ENCODE measurements around the gene MSANTD1.

MSANTD1 gene

DNA sequence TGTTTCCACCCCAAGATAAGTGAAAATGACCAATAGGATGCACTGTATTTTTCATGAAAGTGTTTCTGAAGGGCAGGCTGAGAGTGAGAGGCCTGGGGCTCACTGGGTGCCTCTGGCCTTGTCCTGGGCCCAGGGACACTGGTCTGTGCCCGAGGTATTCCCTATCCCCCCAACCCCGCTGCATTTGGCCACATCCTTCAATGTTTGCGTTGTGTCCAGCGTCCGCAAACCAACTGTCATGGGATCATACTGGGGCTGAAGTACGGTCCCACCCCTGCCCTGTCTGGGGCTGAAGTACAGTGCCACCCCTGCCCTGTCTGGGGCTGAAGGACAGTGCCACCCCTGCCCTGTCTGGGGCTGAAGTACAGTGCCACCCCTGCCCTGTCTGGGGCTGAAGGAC is 22.0 kb upstream of the MSANTD1 start:
- H3K9me3 ChIP-seq (ENCODE audit: low read depth, low read length): no peaks in the 10 kb centered on the region
- no peak overlapping the region for H3K27ac ChIP-seq
- no peak overlapping the region for H3K4me3 ChIP-seq
- no peak overlapping the region for H3K9ac ChIP-seq (ENCODE audit: insufficient read length)
- H3K36me3 ChIP-seq (ENCODE audit: insufficient read depth, low read length): peaks cover 57% of the 10 kb centered on the region; the same call in 1 of the 2 replicates
- TF ChIP-seq POLR2AphosphoS5 (IDR thresholded peaks at IDR 0.05; ENCODE audit: borderline replicate concordance, low read depth, low read length) (no peak), EZH2 (IDR thresholded peaks at IDR 0.05) (no peak), FOXP2 (optimal IDR thresholded peaks at IDR 0.05; ENCODE audit: control extremely low read depth, extremely low read length, insufficient read depth) (no peak)
- DNase-seq (ENCODE audit: low read depth, low spot score): no peak

DNA sequence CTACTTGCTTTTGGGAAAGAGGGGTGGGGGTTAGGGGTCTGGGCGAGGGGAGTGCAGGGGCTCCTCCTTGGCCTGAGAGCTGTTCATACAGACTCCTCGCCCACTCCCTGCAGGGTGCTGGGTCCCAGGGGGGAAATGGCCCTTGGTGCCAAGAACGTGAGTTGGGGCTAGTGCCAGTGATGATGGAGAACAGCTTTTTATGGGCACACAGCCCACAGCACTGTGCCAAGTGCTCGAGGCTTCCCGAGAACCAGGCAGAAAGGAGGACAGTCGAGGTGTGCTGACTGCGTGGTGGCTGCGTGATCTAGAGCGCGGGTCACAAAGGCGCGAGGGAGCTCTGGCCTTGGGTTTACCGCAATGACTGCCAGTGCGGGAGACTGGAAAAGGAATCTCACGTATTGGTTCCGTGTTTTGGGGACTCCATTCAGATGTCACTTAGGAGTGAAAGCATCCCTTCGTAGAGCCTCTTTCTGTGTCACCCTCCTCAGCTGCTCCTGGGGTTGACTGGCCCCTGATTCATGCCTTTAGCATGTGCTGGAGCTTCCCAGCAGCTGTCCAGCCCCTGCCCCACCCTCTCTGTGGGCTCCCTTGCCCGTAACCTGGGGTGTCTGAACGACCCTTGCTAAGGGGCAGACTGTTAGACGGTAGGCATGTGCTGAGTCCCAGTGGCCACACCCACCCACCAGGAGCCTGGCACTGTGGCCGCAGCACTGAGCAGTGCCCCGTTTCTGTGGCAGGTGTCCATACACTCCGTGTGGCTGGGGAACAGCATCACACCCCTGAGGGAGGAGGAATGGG is 20.9 kb upstream of the MSANTD1 start:
- TF ChIP-seq EZH2 (IDR thresholded peaks at IDR 0.05) (no peak), FOXP2 (optimal IDR thresholded peaks at IDR 0.05; ENCODE audit: control extremely low read depth, extremely low read length, insufficient read depth) (no peak), POLR2AphosphoS5 (IDR thresholded peaks at IDR 0.05; ENCODE audit: borderline replicate concordance, low read depth, low read length) (no peak)
- no peak for DNase-seq (ENCODE audit: low read depth, low spot score)
- Histone ChIP-seq H3K9ac (ENCODE audit: insufficient read length) (no peak overlapping the region), H3K9me3 (ENCODE audit: low read depth, low read length) (no peaks in the 10 kb centered on the region), H3K36me3 (ENCODE audit: insufficient read depth, low read length) (peaks cover 55% of the 10 kb centered on the region; the same call in 1 of the 2 replicates), H3K27ac (no peak overlapping the region), H3K4me3 (no peak overlapping the region)

DNA sequence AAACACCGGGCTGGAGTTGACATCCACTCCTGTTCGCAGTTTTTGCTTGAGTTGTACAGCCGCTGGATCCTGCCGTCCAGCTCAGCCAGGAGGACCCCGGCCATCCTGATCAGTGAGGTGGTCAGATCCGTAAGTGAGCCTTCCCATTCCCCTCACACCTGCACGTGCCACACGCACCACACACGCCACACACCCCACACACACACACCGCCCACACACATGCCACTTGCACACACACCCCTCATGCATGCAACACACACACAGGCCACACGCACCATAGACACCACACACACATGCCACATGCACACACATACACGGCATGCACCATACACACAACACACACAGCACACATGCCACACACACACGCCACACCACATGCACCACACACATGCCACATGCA is 20.1 kb upstream of the MSANTD1 start:
- TF ChIP-seq FOXP2 (optimal IDR thresholded peaks at IDR 0.05; ENCODE audit: control extremely low read depth, extremely low read length, insufficient read depth): no peak
- TF ChIP-seq POLR2AphosphoS5 (IDR thresholded peaks at IDR 0.05; ENCODE audit: borderline replicate concordance, low read depth, low read length): no peak
- H3K9me3 ChIP-seq (ENCODE audit: low read depth, low read length): no peaks in the 10 kb centered on the region
- H3K36me3 ChIP-seq (ENCODE audit: insufficient read depth, low read length): peaks cover 47% of the 10 kb centered on the region; the same call in 1 of the 2 replicates
- H3K9ac ChIP-seq (ENCODE audit: insufficient read length): no peak overlapping the region
- H3K4me3 ChIP-seq: no peak overlapping the region
- no peak overlapping the region for H3K27ac ChIP-seq
- no peak for DNase-seq (ENCODE audit: low read depth, low spot score)

DNA sequence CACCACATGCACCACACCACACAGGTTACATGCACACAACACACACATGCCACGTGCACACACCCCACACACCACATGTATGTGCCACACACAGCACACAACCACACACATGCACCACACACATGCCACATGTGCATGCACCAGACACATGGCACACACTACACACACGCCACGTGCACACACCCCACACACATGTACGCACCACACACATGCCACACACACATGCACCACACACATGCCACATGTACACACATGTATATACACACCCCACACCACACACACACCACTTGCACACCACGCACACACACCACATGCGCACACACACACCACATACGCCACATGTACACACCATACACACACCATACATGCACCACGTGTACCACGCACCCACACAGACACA is 19.6 kb upstream of the MSANTD1 start:
- no peak overlapping the region for H3K9ac ChIP-seq (ENCODE audit: insufficient read length)
- no peak for DNase-seq (ENCODE audit: low read depth, low spot score)
- peaks cover 43% of the 10 kb centered on the region; the same call in 1 of the 2 replicates for H3K36me3 ChIP-seq (ENCODE audit: insufficient read depth, low read length)

DNA sequence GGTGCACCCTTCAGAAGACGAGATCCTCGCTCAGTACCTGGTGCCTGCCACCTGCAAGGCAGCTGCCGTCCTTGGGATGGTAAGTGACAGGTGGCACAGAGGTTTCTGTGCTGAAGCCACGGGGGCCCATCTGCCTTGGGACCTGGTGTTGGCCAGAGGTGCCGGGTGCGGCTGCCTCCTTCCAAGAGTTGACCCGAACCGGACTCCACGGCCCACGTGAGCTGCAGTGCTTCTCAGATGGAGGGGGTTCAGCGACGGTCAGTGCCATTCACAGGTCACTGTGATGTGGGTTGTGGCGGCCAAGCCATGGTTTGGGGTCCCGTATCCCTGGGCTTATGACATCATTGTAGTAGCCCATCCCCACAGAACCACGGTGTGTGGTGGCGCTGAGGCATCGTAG is 19.0 kb upstream of the MSANTD1 start:
- DNase-seq (ENCODE audit: low read depth, low spot score): no peak
- Histone ChIP-seq H3K4me3 (no peak overlapping the region), H3K27ac (no peak overlapping the region), H3K36me3 (ENCODE audit: insufficient read depth, low read length) (peaks cover 38% of the 10 kb centered on the region; the same call in 1 of the 2 replicates), H3K9ac (ENCODE audit: insufficient read length) (no peak overlapping the region), H3K9me3 (ENCODE audit: low read depth, low read length) (no peaks in the 10 kb centered on the region)
- TF ChIP-seq POLR2AphosphoS5 (IDR thresholded peaks at IDR 0.05; ENCODE audit: borderline replicate concordance, low read depth, low read length) (no peak), EZH2 (IDR thresholded peaks at IDR 0.05) (no peak), FOXP2 (optimal IDR thresholded peaks at IDR 0.05; ENCODE audit: control extremely low read depth, extremely low read length, insufficient read depth) (no peak)

More for the DNA sequence above, 19.6 kb upstream of the MSANTD1 start:
- Histone ChIP-seq H3K27ac (no peak overlapping the region), H3K4me3 (no peak overlapping the region), H3K9me3 (ENCODE audit: low read depth, low read length) (no peaks in the 10 kb centered on the region)
- no peak for TF ChIP-seq EZH2 (IDR thresholded peaks at IDR 0.05)
- no peak for TF ChIP-seq FOXP2 (optimal IDR thresholded peaks at IDR 0.05; ENCODE audit: control extremely low read depth, extremely low read length, insufficient read depth)

DNA sequence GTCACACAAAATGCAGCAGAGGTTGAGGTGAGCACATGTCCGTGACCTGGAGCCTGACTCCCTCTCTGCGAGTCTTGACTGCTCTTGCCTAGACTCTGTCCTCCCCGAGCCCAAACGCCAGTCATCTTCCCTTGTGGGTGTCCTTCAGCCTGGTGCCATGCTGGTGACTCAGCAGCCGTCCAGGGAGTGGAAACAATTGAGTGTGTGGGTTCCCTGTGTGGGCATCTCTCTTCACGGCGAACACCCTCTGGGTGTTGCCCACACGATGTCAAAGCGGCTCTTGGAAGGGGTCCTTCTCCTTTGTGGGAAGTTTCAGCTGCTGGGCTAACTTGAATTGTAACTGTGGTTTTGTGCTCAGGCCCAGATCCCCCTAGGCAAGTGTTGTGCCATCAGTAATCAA is 17.5 kb upstream of the MSANTD1 start:
- H3K27ac ChIP-seq: no peak overlapping the region
- peaks cover 43% of the 10 kb centered on the region; the same call in 1 of the 2 replicates for H3K36me3 ChIP-seq (ENCODE audit: insufficient read depth, low read length)
- H3K9me3 ChIP-seq (ENCODE audit: low read depth, low read length): no peaks in the 10 kb centered on the region
- H3K9ac ChIP-seq (ENCODE audit: insufficient read length): no peak overlapping the region
- H3K4me3 ChIP-seq: no peak overlapping the region
- TF ChIP-seq FOXP2 (optimal IDR thresholded peaks at IDR 0.05; ENCODE audit: control extremely low read depth, extremely low read length, insufficient read depth): no peak
- no peak for TF ChIP-seq POLR2AphosphoS5 (IDR thresholded peaks at IDR 0.05; ENCODE audit: borderline replicate concordance, low read depth, low read length)
- no peak for DNase-seq (ENCODE audit: low read depth, low spot score)

DNA sequence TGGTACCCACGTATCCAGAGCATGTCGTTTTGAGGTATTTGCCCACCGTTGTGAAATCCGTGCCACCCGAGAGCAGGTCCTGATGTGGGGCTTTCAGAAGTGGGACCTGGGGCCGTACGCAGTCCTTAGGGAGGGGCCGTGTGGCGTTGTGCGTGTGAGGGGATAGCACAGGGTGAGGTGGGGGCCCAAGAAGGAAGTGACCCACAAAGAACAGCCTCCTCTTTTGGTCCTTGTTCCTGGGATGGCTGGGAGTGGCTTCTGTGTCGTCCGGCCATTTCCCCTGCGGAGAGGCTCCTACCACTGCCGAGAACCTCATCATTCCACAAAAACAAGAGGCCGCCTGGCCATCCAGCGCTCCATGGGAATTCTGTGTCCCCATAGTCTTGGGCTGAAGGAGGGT is 17.0 kb upstream of the MSANTD1 start:
- TF ChIP-seq EZH2 (IDR thresholded peaks at IDR 0.05) (no peak), FOXP2 (optimal IDR thresholded peaks at IDR 0.05; ENCODE audit: control extremely low read depth, extremely low read length, insufficient read depth) (no peak), POLR2AphosphoS5 (IDR thresholded peaks at IDR 0.05; ENCODE audit: borderline replicate concordance, low read depth, low read length) (no peak)
- no peak for DNase-seq (ENCODE audit: low read depth, low spot score)
- Histone ChIP-seq H3K4me3 (no peak overlapping the region), H3K36me3 (ENCODE audit: insufficient read depth, low read length) (peaks cover 43% of the 10 kb centered on the region; the same call in 1 of the 2 replicates), H3K27ac (no peak overlapping the region), H3K9ac (ENCODE audit: insufficient read length) (no peak overlapping the region), H3K9me3 (ENCODE audit: low read depth, low read length) (no peaks in the 10 kb centered on the region)

DNA sequence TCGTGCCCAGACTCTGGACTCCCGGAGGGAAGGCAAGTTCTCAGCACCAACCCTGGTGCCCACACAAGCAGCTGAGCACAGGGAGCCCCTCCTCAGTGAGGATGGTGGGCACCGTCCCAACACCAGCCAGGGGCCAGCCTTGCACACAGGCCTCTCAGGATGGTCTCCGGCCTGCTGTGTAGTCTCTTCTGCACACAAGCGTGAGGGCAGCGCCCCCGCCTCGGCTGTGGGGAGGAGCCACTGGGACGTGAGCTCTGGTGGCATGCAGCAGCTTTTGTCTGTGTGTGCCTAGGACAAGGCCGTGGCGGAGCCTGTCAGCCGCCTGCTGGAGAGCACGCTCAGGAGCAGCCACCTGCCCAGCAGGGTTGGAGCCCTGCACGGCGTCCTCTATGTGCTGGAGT is 16.1 kb upstream of the MSANTD1 start:
- Histone ChIP-seq H3K9me3 (ENCODE audit: low read depth, low read length) (no peaks in the 10 kb centered on the region), H3K4me3 (no peak overlapping the region), H3K27ac (no peak overlapping the region), H3K36me3 (ENCODE audit: insufficient read depth, low read length) (peaks cover 43% of the 10 kb centered on the region; the same call in 1 of the 2 replicates), H3K9ac (ENCODE audit: insufficient read length) (no peak overlapping the region)
- DNase-seq (ENCODE audit: low read depth, low spot score): no peak
- TF ChIP-seq FOXP2 (optimal IDR thresholded peaks at IDR 0.05; ENCODE audit: control extremely low read depth, extremely low read length, insufficient read depth): no peak
- TF ChIP-seq EZH2 (IDR thresholded peaks at IDR 0.05): no peak
- no peak for TF ChIP-seq POLR2AphosphoS5 (IDR thresholded peaks at IDR 0.05; ENCODE audit: borderline replicate concordance, low read depth, low read length)
